Astrocyte (in vitro differentiated cells and primary cell): Measurements from ENCODE around the gene PCGF5. TPM values are rescaled to one million over a fixed set of nuclear protein-coding genes. Genes with fewer than 3 reads are reported as not detected.

Experiments used
- DNase-seq: peaks from one replicate; pipeline ENCODE4 v3.0.0-alpha.2; 2010; ENCODE audit warnings: low read depth
- FAIRE-seq: peaks from 2 replicates; lab custom pipeline; 2011; peaks lifted over from hg19 to GRCh38; lab: Jason Lieb, UNC
- H2AFZ ChIP-seq: 2 replicates; pipeline ENCODE4 v1.6.0; 2012; ENCODE audit warnings: low read depth, low read length, inconsistent platforms
- H3K27ac ChIP-seq: 2 replicates; pipeline ENCODE4 v1.5.1; 2011; ENCODE audit warnings: low read depth, low read length, inconsistent platforms
- H3K27me3 ChIP-seq: 2 replicates; pipeline ENCODE4 v1.6.0; 2011; ENCODE audit warnings: low read length, inconsistent platforms; ENCODE audit not compliant: insufficient read depth
- H3K36me3 ChIP-seq: 2 replicates; pipeline ENCODE4 v1.5.1; 2011; ENCODE audit warnings: low read length, inconsistent platforms; ENCODE audit not compliant: insufficient read depth
- H3K4me1 ChIP-seq: 2 replicates; pipeline ENCODE4 v1.5.1; 2011; ENCODE audit warnings: low read length, inconsistent platforms; ENCODE audit not compliant: insufficient read depth
- H3K4me2 ChIP-seq: 2 replicates; pipeline ENCODE4 v1.6.0; 2012; ENCODE audit warnings: low read length, inconsistent platforms
- H3K4me3 ChIP-seq: 2 replicates; pipeline ENCODE4 v1.5.1; 2011; ENCODE audit warnings: low read depth, mild to moderate bottlenecking, low read length, inconsistent platforms; ENCODE audit not compliant: insufficient read depth
- H3K79me2 ChIP-seq: 2 replicates; pipeline ENCODE4 v1.6.0; 2012; ENCODE audit warnings: mild to moderate bottlenecking, low read length, inconsistent platforms; ENCODE audit not compliant: insufficient read depth
- H3K9ac ChIP-seq: 2 replicates; pipeline ENCODE4 v1.6.0; 2012; ENCODE audit warnings: mild to moderate bottlenecking, low read length, inconsistent platforms
- H3K9me3 ChIP-seq: 2 replicates; pipeline ENCODE4 v1.5.1; 2012; ENCODE audit warnings: low read depth, mild to moderate bottlenecking, low read length, inconsistent platforms; ENCODE audit not compliant: insufficient read depth
- H4K20me1 ChIP-seq: 2 replicates; pipeline ENCODE4 v1.6.0; 2012; ENCODE audit warnings: low read length, inconsistent platforms; ENCODE audit not compliant: insufficient read depth
- H3K27ac Mint-ChIP-seq: one replicate; pipeline ENCODE4 v1.8.0; 2021; ENCODE audit warnings: mild to moderate bottlenecking, mixed read lengths; ENCODE audit not compliant: unreplicated experiment
- H3K27me3 Mint-ChIP-seq: one replicate; pipeline ENCODE4 v1.8.0; 2021; ENCODE audit warnings: low read depth, mixed read lengths; ENCODE audit not compliant: unreplicated experiment
- H3K36me3 Mint-ChIP-seq: one replicate; pipeline ENCODE4 v1.8.0; 2021; ENCODE audit warnings: low read depth, mixed read lengths; ENCODE audit not compliant: unreplicated experiment
- H3K4me1 Mint-ChIP-seq: one replicate; pipeline ENCODE4 v1.8.0; 2021; ENCODE audit warnings: low read depth, mixed read lengths; ENCODE audit not compliant: unreplicated experiment
- H3K4me3 Mint-ChIP-seq: one replicate; pipeline ENCODE4 v1.8.0; 2021; ENCODE audit warnings: mild to moderate bottlenecking, moderate library complexity, mixed read lengths; ENCODE audit not compliant: unreplicated experiment
- H3K9me3 Mint-ChIP-seq: one replicate; pipeline ENCODE4 v1.8.0; 2021; ENCODE audit warnings: mild to moderate bottlenecking, mixed read lengths; ENCODE audit not compliant: unreplicated experiment
- EZH2 ChIP-seq: IDR thresholded peaks from 2 replicates; pipeline ENCODE4 v1.6.1; 2012; ENCODE audit warnings: mild to moderate bottlenecking, low read length, inconsistent platforms; ENCODE audit not compliant: insufficient read depth
- total RNA-seq: library from RNA; stranded (reverse); gene quantifications from 2 replicates; pipeline ENCODE4 v1.2.1, GENCODE V29; 2021
- TF ChIP-seq, protein P1 (sequence below): IDR thresholded peaks from 2 replicates; pipeline ENCODE4 v1.5.1; 2011; ENCODE audit warnings: low read depth, mild to moderate bottlenecking, inconsistent platforms, low read length, moderate library complexity; ENCODE audit not compliant: insufficient read depth

PCGF5 gene
- total RNA-seq, 1 donor from 2014 or later = 31.5 TPM

DNA sequence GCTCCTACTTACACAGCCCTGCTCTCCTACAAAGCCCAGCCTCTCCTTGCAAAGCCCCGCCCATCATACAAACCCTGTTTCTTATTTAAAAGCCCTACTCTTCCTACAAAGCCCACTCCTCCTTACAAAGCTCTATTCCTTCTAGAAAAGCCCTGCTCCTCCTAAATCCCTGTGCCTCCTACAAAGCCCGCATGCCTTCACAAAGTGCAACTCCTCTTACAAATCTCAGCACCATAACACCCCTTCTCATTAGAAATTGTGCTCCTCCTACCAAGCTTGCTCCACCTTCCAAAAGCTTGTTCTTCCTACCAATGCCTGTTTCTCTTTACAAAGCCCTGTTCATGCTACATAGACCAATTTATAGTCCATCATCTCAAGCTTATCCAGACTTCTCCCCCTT lies 66.1 kb downstream of the PCGF5 start:
- peaks cover 4% of the 10 kb centered on the region for H3K27me3 Mint-ChIP-seq
- Histone ChIP-seq H2AFZ (no peak overlapping the region), H3K4me1 (no peaks in the 10 kb centered on the region), H3K79me2 (no peaks in the 10 kb centered on the region), H3K9me3 (no peaks in the 10 kb centered on the region), H3K27ac (no peak overlapping the region), H3K9ac (no peak overlapping the region), H3K27me3 (no peaks in the 10 kb centered on the region), H3K4me2 (no peak overlapping the region), H3K4me3 (no peak overlapping the region), H3K36me3 (no peaks in the 10 kb centered on the region), H4K20me1 (no peaks in the 10 kb centered on the region)
- TF ChIP-seq, protein P1, sequence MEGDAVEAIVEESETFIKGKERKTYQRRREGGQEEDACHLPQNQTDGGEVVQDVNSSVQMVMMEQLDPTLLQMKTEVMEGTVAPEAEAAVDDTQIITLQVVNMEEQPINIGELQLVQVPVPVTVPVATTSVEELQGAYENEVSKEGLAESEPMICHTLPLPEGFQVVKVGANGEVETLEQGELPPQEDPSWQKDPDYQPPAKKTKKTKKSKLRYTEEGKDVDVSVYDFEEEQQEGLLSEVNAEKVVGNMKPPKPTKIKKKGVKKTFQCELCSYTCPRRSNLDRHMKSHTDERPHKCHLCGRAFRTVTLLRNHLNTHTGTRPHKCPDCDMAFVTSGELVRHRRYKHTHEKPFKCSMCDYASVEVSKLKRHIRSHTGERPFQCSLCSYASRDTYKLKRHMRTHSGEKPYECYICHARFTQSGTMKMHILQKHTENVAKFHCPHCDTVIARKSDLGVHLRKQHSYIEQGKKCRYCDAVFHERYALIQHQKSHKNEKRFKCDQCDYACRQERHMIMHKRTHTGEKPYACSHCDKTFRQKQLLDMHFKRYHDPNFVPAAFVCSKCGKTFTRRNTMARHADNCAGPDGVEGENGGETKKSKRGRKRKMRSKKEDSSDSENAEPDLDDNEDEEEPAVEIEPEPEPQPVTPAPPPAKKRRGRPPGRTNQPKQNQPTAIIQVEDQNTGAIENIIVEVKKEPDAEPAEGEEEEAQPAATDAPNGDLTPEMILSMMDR = no peak
- TF ChIP-seq EZH2 = no peak
- H3K4me1 Mint-ChIP-seq = peaks cover 10% of the 10 kb centered on the region
- no peaks in the 10 kb centered on the region for H3K9me3 Mint-ChIP-seq
- no peak overlapping the region for H3K4me3 Mint-ChIP-seq
- no peaks in the 10 kb centered on the region for H3K36me3 Mint-ChIP-seq
- no peak overlapping the region for H3K27ac Mint-ChIP-seq
- no peak for FAIRE-seq
- no peak for DNase-seq

DNA sequence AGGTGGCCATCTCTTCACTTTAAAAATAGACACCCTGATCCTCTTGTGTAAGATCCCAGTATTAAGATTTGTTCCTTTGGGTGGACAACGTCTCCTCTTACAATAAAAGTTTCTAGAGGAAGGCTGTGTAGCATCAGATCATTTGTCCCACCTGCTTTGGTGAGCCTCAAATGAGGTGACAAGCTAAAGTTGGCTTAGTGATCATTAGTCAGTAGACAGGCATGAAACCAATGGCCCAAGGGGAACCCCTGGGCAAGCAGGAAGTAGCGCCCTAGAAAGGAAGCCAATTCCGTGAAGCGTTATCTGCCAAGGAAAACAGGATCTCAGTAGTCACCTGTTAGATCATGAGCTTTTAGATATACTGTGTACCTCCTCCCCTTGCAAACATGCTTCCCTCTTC lies 66.8 kb downstream of the PCGF5 start:
- Mint-ChIP-seq H3K4me1 (peaks cover 10% of the 10 kb centered on the region), H3K27ac (no peak overlapping the region)
- H3K79me2 ChIP-seq = no peaks in the 10 kb centered on the region

DNA sequence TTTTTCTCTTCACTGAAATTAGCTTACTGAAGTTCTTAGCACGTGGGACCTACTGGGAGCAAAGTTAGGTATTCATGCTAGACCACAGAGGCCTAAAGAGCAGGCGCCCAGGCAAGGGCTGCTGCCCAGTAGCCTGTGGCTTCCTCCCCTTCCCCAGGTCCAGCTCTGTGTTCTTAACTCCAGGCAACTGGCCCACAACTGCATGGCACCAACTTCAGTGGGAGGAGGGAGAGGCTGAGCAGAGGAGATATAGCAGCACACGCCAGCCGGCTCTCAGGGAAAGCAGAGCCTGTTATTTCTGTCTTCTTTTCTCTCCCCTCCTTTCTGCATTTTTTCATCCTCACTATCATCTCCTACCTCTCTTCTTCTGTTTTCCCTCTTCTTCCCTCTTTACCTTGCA lies 67.4 kb downstream of the PCGF5 start:
- no peak for DNase-seq
- FAIRE-seq = no peak

More for the DNA sequence above, 66.8 kb downstream of the PCGF5 start:
- Mint-ChIP-seq H3K36me3 (no peaks in the 10 kb centered on the region), H3K9me3 (no peaks in the 10 kb centered on the region), H3K4me3 (no peak overlapping the region), H3K27me3 (peaks cover 6% of the 10 kb centered on the region)
- DNase-seq (no peak), FAIRE-seq (no peak)
- Histone ChIP-seq H4K20me1 (no peaks in the 10 kb centered on the region), H3K9ac (no peak overlapping the region), H3K27ac (no peak overlapping the region), H2AFZ (no peak overlapping the region), H3K4me3 (no peak overlapping the region), H3K9me3 (no peaks in the 10 kb centered on the region), H3K4me1 (no peaks in the 10 kb centered on the region), H3K27me3 (no peaks in the 10 kb centered on the region), H3K36me3 (no peaks in the 10 kb centered on the region), H3K4me2 (no peak overlapping the region)
- TF ChIP-seq, protein P1 = no peak
- TF ChIP-seq EZH2 = no peak

More for the DNA sequence above, 67.4 kb downstream of the PCGF5 start:
- no peak overlapping the region for H3K4me3 ChIP-seq
- no peaks in the 10 kb centered on the region for H3K4me1 ChIP-seq
- Mint-ChIP-seq H3K27me3 (peaks cover 6% of the 10 kb centered on the region), H3K9me3 (no peaks in the 10 kb centered on the region), H3K36me3 (no peaks in the 10 kb centered on the region), H3K27ac (no peak overlapping the region), H3K4me3 (no peak overlapping the region), H3K4me1 (peaks cover 10% of the 10 kb centered on the region)
- no peaks in the 10 kb centered on the region for H3K36me3 ChIP-seq
- no peak overlapping the region for H3K4me2 ChIP-seq
- no peak overlapping the region for H3K27ac ChIP-seq
- H3K27me3 ChIP-seq = no peaks in the 10 kb centered on the region
- no peaks in the 10 kb centered on the region for H4K20me1 ChIP-seq
- H3K79me2 ChIP-seq = no peaks in the 10 kb centered on the region
- TF ChIP-seq, protein P1 = no peak
- TF ChIP-seq EZH2 = no peak
- no peak overlapping the region for H3K9ac ChIP-seq
- H2AFZ ChIP-seq = no peak overlapping the region
- H3K9me3 ChIP-seq = no peaks in the 10 kb centered on the region
